ENCODE measurements around the gene MXRA5.

GRCh38 chrX:3380603-3381002 lies 34.2 kb upstream of the MXRA5 start:
- TF ChIP-seq CTCF (IDR thresholded peaks at IDR 0.05) (no peak), POLR2A (IDR thresholded peaks at IDR 0.05) (no peak)

Measured in uterus (tissue), 2 donors.